Body of pancreas (tissue), 4 donors: Measurements from ENCODE around the gene SLC25A44.

ENCODE experiments used
- POLR2A ChIP-seq, 3 donors: fragments of 450-650 bp; IDR thresholded peaks; one replicate each; pipeline ENCODE4 v1.6.1; 2016; ENCODE audit warnings: antibody characterized with exemption in 3 of 3, mild to moderate bottlenecking in 2 of 3
- TF ChIP-seq, protein P1 (sequence below), 7 experiments: fragments of 450-650 bp in 4 of 7; fragments of 200-600 bp in 3 of 7; sonication (generic) in 3 of 7; IDR thresholded peaks; one replicate each; pipeline ENCODE4 v1.5.1; 2016 to 2019; ENCODE audit warnings: antibody characterized with exemption in 7 of 7

DNA sequence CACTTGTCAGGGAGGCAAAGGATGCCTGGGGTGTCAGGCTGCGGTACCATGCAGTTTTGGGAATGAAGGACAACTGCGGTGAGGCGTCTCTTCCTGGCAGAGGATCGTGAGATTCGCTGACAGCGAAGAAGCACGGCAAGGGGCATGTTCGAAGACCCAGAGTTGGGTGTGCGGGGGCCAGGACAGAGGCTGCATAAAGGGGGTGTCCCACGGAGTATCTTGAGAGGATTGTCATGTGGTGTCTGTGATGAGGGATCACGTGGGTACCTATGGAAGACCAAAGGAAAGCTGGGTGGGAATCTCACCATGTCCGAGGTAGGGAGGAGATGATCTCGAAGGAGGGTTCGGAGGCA is 372 bp downstream of the SLC25A44 start:
- TF ChIP-seq, protein P1, sequence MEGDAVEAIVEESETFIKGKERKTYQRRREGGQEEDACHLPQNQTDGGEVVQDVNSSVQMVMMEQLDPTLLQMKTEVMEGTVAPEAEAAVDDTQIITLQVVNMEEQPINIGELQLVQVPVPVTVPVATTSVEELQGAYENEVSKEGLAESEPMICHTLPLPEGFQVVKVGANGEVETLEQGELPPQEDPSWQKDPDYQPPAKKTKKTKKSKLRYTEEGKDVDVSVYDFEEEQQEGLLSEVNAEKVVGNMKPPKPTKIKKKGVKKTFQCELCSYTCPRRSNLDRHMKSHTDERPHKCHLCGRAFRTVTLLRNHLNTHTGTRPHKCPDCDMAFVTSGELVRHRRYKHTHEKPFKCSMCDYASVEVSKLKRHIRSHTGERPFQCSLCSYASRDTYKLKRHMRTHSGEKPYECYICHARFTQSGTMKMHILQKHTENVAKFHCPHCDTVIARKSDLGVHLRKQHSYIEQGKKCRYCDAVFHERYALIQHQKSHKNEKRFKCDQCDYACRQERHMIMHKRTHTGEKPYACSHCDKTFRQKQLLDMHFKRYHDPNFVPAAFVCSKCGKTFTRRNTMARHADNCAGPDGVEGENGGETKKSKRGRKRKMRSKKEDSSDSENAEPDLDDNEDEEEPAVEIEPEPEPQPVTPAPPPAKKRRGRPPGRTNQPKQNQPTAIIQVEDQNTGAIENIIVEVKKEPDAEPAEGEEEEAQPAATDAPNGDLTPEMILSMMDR (IDR thresholded peaks at IDR 0.05) = no peak
- no peak for TF ChIP-seq POLR2A (IDR thresholded peaks at IDR 0.05)
